Endothelial cell of umbilical vein (primary cell): ENCODE results near the gene LMF1. TPM values are rescaled to one million over a fixed set of nuclear protein-coding genes. Genes with fewer than 3 reads are reported as not detected.

Source experiments
- BruUV-seq: library from RNA; stranded (reverse); fragments of 400-500 nt; replicated peaks from 2 replicates; lab custom pipeline; 2021; lab: Mats Ljungman, UMichigan
- CTCF ChIA-PET: fragments of 300-600, 350-600 bp; sonication (Branson Sonifier 250); formaldehyde crosslinking; loops from one replicate; lab custom pipeline; 2021; ENCODE audit warnings: antibody characterized with exemption, inconsistent platforms; lab: Charles Lee
- POLR2A ChIA-PET: fragments of 300-600, 350-600 bp; sonication (Branson Sonifier 250); formaldehyde crosslinking; loops from one replicate; lab custom pipeline; 2021; ENCODE audit warnings: antibody characterized with exemption, inconsistent platforms; lab: Charles Lee
- DNase-seq: peaks from one replicate; pipeline ENCODE4 v3.0.0-alpha.2; 2011; ENCODE audit warnings: low read depth, low spot score
- FAIRE-seq: peaks from 2 replicates; lab custom pipeline; 2011; peaks lifted over from hg19 to GRCh38; lab: Jason Lieb, UNC
- H2AFZ ChIP-seq: 2 replicates; pipeline ENCODE4 v1.6.0; 2012; ENCODE audit warnings: low read depth, low read length, control low read depth, inconsistent platforms
- H3K27ac ChIP-seq: 2 replicates; pipeline ENCODE4 v1.5.1; 2011; ENCODE audit warnings: low read depth, mild to moderate bottlenecking, control low read depth, low read length, moderate library complexity; ENCODE audit not compliant: insufficient read depth
- H3K27me3 ChIP-seq, 2 experiments: 2 replicates each; pipeline versions ENCODE4 v1.6.0 to v1.6.1; 2011; ENCODE audit warnings: low read length in 2 of 2, mixed read lengths in 1 of 2; ENCODE audit not compliant: control insufficient read depth in 2 of 2, insufficient read depth in 2 of 2
- H3K36me3 ChIP-seq, 2 experiments: 2 replicates in 1 of 2; 3 replicates in 1 of 2; pipeline ENCODE4 v1.5.1; 2011; ENCODE audit warnings: low read length in 2 of 2, mild to moderate bottlenecking in 1 of 2, moderate library complexity in 1 of 2; ENCODE audit not compliant: control insufficient read depth in 2 of 2, insufficient read depth in 2 of 2; ENCODE audit errors: extremely low read depth in 1 of 2
- H3K4me1 ChIP-seq: 3 replicates; pipeline ENCODE4 v1.5.1; 2011; ENCODE audit warnings: mild to moderate bottlenecking, low read length; ENCODE audit not compliant: control insufficient read depth, insufficient read depth; ENCODE audit errors: extremely low read depth
- H3K4me2 ChIP-seq: 2 replicates; pipeline ENCODE4 v1.6.1; 2011; ENCODE audit warnings: low read length, control low read depth, mixed read lengths; ENCODE audit not compliant: insufficient read depth
- H3K4me3 ChIP-seq, 3 experiments: fragments of 200-600 bp in 1 of 3; sonication (generic), shearing (Covaris generic) in 1 of 3; replicated peaks in 1 of 3; 2 replicates each; pipeline ENCODE4 v1.5.1; 2011 to 2016; ENCODE audit warnings: control low read depth in 3 of 3, low read length in 3 of 3, mild to moderate bottlenecking in 2 of 3, inconsistent platforms in 1 of 3, low read depth in 1 of 3, moderate library complexity in 1 of 3; ENCODE audit not compliant: insufficient read depth in 1 of 3
- H3K79me2 ChIP-seq: 2 replicates; pipeline ENCODE4 v1.6.0; 2012; ENCODE audit warnings: low read length, inconsistent platforms; ENCODE audit not compliant: control insufficient read depth, insufficient read depth
- H3K9ac ChIP-seq: replicated peaks from 2 replicates; pipeline ENCODE3; 2011; ENCODE audit warnings: low read length, control low read depth; ENCODE audit not compliant: insufficient read depth; ENCODE audit errors: extremely low read depth
- H3K9me1 ChIP-seq: replicated peaks from 3 replicates; pipeline ENCODE4 v1.6.0; 2011; ENCODE audit warnings: mild to moderate bottlenecking, low read length; ENCODE audit not compliant: control insufficient read depth, insufficient read depth; ENCODE audit errors: extremely low read depth
- H3K9me3 ChIP-seq: replicated peaks from 2 replicates; pipeline ENCODE4 v1.5.1; 2012; ENCODE audit warnings: low read length, inconsistent platforms; ENCODE audit not compliant: control insufficient read depth, insufficient read depth
- H4K20me1 ChIP-seq: replicated peaks from 2 replicates; pipeline ENCODE3; 2011; ENCODE audit warnings: mild to moderate bottlenecking, low read length; ENCODE audit not compliant: control insufficient read depth, insufficient read depth; ENCODE audit errors: extremely low read depth
- EZH2 ChIP-seq: IDR thresholded peaks from 2 replicates; pipeline ENCODE4 v1.6.1; 2012; ENCODE audit warnings: borderline replicate concordance, low read depth, mild to moderate bottlenecking, moderate library complexity, low read length, inconsistent platforms; ENCODE audit not compliant: severe bottlenecking
- FOS ChIP-seq: IDR thresholded peaks from 2 replicates; pipeline ENCODE4 v1.6.1; 2011; ENCODE audit warnings: mild to moderate bottlenecking, low read length, moderate library complexity, borderline replicate concordance; ENCODE audit not compliant: insufficient read depth
- GATA2 ChIP-seq: IDR thresholded peaks from 2 replicates; pipeline ENCODE4 v1.7.0; 2011; ENCODE audit warnings: low read depth, mild to moderate bottlenecking, moderate library complexity, mixed read lengths, low read length; ENCODE audit not compliant: insufficient read length, insufficient read depth
- JUN ChIP-seq: IDR thresholded peaks from 2 replicates; pipeline ENCODE4 v1.6.1; 2011; ENCODE audit warnings: borderline replicate concordance, low read depth; ENCODE audit not compliant: insufficient read length, insufficient read depth
- MYC ChIP-seq: IDR thresholded peaks from one replicate; pipeline ENCODE4 v1.6.1; 2011; ENCODE audit warnings: mild to moderate bottlenecking, low read depth, low read length
- POLR2A ChIP-seq: IDR thresholded peaks from 2 replicates; pipeline ENCODE4 v1.6.1; 2012; ENCODE audit warnings: low read depth, mild to moderate bottlenecking, control low read depth, low read length
- POLR2AphosphoS5 ChIP-seq: IDR thresholded peaks from 2 replicates; pipeline ENCODE4 v1.6.1; 2012; ENCODE audit warnings: low read depth, mild to moderate bottlenecking, control low read depth, low read length, moderate library complexity; ENCODE audit not compliant: insufficient read depth
- dilution Hi-C: fragments of 300-500 bp; cut with MboI; formaldehyde crosslinking; loops from one replicate; pipeline ENCODE4 v1.15.0; 2019; ENCODE audit warnings: low sequenced_read_pairs; ENCODE audit not compliant: extremely low pct_ligation_motif_present
- intact Hi-C: fragments of 100-400 bp; cut with micrococcal nuclease; formaldehyde crosslinking; loops from one replicate; pipeline ENCODE4 v1.10.0; 2022
- polyA plus RNA-seq, 4 experiments: library from polyadenylated mRNA; depleted of rRNA in 3 of 4; stranded (reverse) in 3 of 4; unstranded in 1 of 4; fragments of >200 nt; gene quantifications; 2 replicates each; pipeline versions ENCODE4 v1.2.1 to v1.2.3, GENCODE V29; 2011 to 2012; ENCODE audit warnings: missing spikeins in 1 of 4
- total RNA-seq: library from RNA; stranded (reverse); gene quantifications from 2 replicates; pipeline ENCODE4 v1.2.3, GENCODE V29; 2021
- TF ChIP-seq, protein P1 (sequence below): IDR thresholded peaks from 2 replicates; pipeline ENCODE4 v1.6.1; 2011; ENCODE audit not compliant: insufficient read depth, insufficient read length
- TF ChIP-seq, protein P2 (sequence below), 2 donors: IDR thresholded peaks; 1 replicate in 1 of 2; 2 replicates in 1 of 2; pipeline ENCODE4 v1.5.1; 2011; ENCODE audit warnings: low read length in 2 of 2, mild to moderate bottlenecking in 2 of 2, moderate library complexity in 2 of 2, control low read depth in 1 of 2, inconsistent platforms in 1 of 2, low read depth in 1 of 2; ENCODE audit not compliant: insufficient read depth in 1 of 2; ENCODE audit errors: extremely low read depth in 1 of 2

Gene LMF1
- total and polyA plus RNA-seq, 2 donors (not counting 3 experiments of a cell fraction or from before 2014, with no cell fraction given) = 17.8 TPM

DNA sequence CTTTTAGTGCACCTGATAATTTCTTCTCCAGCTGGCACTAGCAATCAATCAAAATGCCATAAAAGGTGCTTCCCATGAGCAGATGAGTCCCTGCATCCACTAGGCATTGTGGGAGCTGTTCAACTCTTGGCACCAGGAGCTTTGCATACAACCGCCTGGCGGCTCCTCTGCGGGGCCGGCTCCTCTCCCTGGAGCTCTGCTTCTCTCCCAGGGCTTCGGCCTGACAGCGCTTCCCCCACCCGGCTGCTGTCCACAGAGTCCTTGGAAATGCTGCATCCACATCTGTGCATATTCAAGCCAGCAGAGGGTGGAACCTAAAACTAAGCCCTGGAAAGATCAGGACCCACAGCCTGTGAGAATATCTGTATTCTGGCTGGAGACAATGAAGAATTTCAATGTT is 62.9 kb downstream of the LMF1 start:
- dilution Hi-C loops (no loop called here), intact Hi-C loops (no loop called here)
- H3K9me1 ChIP-seq = no peaks in the 10 kb centered on the region
- no peaks in the 10 kb centered on the region for H3K27me3 ChIP-seq
- H4K20me1 ChIP-seq = no peaks in the 10 kb centered on the region
- no peak overlapping the region for H2AFZ ChIP-seq
- H3K4me1 ChIP-seq = no peaks in the 10 kb centered on the region
- TF ChIP-seq FOS = no peak
- TF ChIP-seq, protein P1, sequence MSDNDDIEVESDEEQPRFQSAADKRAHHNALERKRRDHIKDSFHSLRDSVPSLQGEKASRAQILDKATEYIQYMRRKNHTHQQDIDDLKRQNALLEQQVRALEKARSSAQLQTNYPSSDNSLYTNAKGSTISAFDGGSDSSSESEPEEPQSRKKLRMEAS = no peak
- no peak for TF ChIP-seq MYC
- no peak for TF ChIP-seq POLR2AphosphoS5
- TF ChIP-seq POLR2A = no peak
- no peak for TF ChIP-seq JUN
- no peak for TF ChIP-seq EZH2
- TF ChIP-seq, protein P2, sequence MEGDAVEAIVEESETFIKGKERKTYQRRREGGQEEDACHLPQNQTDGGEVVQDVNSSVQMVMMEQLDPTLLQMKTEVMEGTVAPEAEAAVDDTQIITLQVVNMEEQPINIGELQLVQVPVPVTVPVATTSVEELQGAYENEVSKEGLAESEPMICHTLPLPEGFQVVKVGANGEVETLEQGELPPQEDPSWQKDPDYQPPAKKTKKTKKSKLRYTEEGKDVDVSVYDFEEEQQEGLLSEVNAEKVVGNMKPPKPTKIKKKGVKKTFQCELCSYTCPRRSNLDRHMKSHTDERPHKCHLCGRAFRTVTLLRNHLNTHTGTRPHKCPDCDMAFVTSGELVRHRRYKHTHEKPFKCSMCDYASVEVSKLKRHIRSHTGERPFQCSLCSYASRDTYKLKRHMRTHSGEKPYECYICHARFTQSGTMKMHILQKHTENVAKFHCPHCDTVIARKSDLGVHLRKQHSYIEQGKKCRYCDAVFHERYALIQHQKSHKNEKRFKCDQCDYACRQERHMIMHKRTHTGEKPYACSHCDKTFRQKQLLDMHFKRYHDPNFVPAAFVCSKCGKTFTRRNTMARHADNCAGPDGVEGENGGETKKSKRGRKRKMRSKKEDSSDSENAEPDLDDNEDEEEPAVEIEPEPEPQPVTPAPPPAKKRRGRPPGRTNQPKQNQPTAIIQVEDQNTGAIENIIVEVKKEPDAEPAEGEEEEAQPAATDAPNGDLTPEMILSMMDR (IDR thresholded peaks at IDR 0.05; ENCODE audit: extremely low read depth in 1 of 2, insufficient read depth in 1 of 2, low read depth in 1 of 2, low read length in 2 of 2) = no peak
- TF ChIP-seq GATA2 = no peak
- no peak overlapping the region for H3K27ac ChIP-seq
- CTCF ChIA-PET = no interaction called here
- BruUV-seq = no TSS peak
- POLR2A ChIA-PET = no interaction called here
- H3K4me2 ChIP-seq = no peak overlapping the region
- DNase-seq = no peak
- H3K79me2 ChIP-seq = no peaks in the 10 kb centered on the region
- H3K9me3 ChIP-seq = no peaks in the 10 kb centered on the region
- no peak overlapping the region for H3K9ac ChIP-seq
- no peaks in the 10 kb centered on the region for H3K36me3 ChIP-seq
- H3K4me3 ChIP-seq = no peak overlapping the region
- no peak for FAIRE-seq
